ENCODE results near the gene GTF3A. TPM values are rescaled to one million over a fixed set of nuclear protein-coding genes. Genes with fewer than 3 reads are reported as not detected.

GTF3A gene
- total RNA-seq, 1 donor, result 190 TPM

DNA sequence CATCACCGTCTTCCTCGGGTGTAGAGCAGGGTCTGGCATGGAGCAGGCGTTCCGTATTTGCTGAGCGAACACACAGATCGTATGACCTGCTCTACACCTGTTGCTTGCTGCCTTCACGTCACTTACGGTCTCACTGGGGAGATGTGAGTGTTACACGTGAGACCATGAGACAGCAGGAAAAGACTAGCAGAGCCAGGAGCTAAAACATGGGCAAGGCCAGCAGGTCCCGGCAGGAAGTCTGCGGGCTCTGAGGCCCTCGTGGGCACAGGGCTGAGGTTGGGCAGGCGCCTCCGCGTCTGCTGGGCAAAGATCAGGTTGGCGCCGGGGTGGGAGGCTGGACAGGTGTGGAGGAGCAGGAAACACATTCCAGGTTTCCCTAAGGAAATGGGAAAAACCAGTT lies 19.7 kb upstream of the GTF3A start:
- no peak overlapping the region for H3K4me3 ChIP-seq (ENCODE audit: low read depth, low read length)
- DNase-seq (ENCODE audit: low read depth), result no peak
- no peak for TF ChIP-seq CTCF (IDR thresholded peaks at IDR 0.05; ENCODE audit: insufficient read depth, low read length)

- DNase-seq (ENCODE audit: low read depth), result no peak
- no peak overlapping the region for H3K4me3 ChIP-seq (ENCODE audit: low read depth, low read length)
- no peak for TF ChIP-seq CTCF (IDR thresholded peaks at IDR 0.05; ENCODE audit: insufficient read depth, low read length)
Measured at GRCh38 chr13:27405546-27406134, 18.8 kb upstream of the GTF3A start.

- DNase-seq (ENCODE audit: low read depth), result peak; percentile 62
Measured at GRCh38 chr13:27406178-27406939, 18.1 kb upstream of the GTF3A start.

DNA sequence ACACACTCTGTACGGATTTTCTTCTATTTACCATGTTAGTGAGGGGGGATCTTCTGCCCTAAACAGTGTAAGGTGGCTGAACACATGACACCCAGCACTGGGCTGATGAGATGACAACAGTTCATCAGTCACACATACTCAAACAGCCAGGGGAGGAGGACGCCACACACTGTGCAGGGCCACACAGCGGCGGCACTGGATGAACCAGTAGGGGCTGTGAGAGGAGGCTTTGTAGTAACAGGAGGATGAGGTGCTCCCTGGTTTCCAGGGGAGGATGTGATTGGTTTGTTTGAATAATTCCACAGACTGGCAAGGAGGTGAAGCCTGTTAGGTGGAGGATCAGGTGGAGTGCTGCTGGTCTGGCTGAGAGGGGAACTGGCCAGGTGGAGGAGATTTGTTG lies 16.3 kb upstream of the GTF3A start:
- no peak for DNase-seq (ENCODE audit: low read depth)
- TF ChIP-seq CTCF (IDR thresholded peaks at IDR 0.05; ENCODE audit: insufficient read depth, low read length), result no peak
- H3K4me3 ChIP-seq (ENCODE audit: low read depth, low read length), result no peak overlapping the region

More at GRCh38 chr13:27406178-27406939, 18.1 kb upstream of the GTF3A start:
- H3K4me3 ChIP-seq (ENCODE audit: low read depth, low read length), result no peak overlapping the region
- TF ChIP-seq CTCF (IDR thresholded peaks at IDR 0.05; ENCODE audit: insufficient read depth, low read length), result peak; percentile 67

- no peak for DNase-seq (ENCODE audit: low read depth)
- no peak overlapping the region for H3K4me3 ChIP-seq (ENCODE audit: low read depth, low read length)
- TF ChIP-seq CTCF (IDR thresholded peaks at IDR 0.05; ENCODE audit: insufficient read depth, low read length), result no peak
Measured at GRCh38 chr13:27409013-27409412, 15.4 kb upstream of the GTF3A start.

DNA sequence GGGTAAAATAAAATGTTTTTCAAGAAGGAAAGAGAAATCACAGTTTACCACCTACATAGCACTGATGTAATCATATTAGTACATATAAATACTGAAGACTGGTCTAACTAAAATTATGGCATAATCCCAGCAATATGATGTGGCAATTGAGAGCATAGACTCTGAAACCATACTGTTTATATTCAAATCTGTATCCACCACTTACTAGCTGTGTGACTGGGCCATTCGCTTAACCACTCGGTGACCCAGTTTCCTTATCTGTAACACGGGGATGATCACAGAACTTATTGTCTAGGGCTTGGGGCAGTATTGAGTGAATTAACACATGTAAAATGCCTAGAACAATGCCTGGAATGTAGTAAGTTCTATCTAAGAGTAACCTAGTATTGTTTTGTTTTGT lies 13.1 kb upstream of the GTF3A start:
- no peak for TF ChIP-seq CTCF (IDR thresholded peaks at IDR 0.05; ENCODE audit: insufficient read depth, low read length)
- H3K4me3 ChIP-seq (ENCODE audit: low read depth, low read length), result no peak overlapping the region
- DNase-seq (ENCODE audit: low read depth), result no peak
